Caco-2 (cell line): ENCODE data around the gene PLEKHD1. TPM values are rescaled to one million over a fixed set of nuclear protein-coding genes. Genes with fewer than 3 reads are reported as not detected.

Experiments used
- BruUV-seq: library from RNA; stranded (reverse); fragments of 400-500 nt; replicated peaks from 2 replicates; lab custom pipeline; 2021; lab: Mats Ljungman, UMichigan
- CTCF ChIA-PET: fragments of 300-600 bp; sonication (Branson Sonifier 250); formaldehyde crosslinking; loops from one replicate; lab custom pipeline; 2022; ENCODE audit warnings: antibody characterized with exemption; lab: Charles Lee
- POLR2A ChIA-PET: fragments of 300-600 bp; sonication (Branson Sonifier 250); formaldehyde crosslinking; loops from one replicate; lab custom pipeline; 2022; ENCODE audit warnings: antibody characterized with exemption; lab: Charles Lee
- DNase-seq, 2 experiments: peaks; one replicate each; pipeline versions ENCODE4 v3.0.0 to v3.0.0-alpha.2; 2020 to 2022
- H3K27me3 ChIP-seq: replicated peaks from 2 replicates; pipeline ENCODE4 v1.6.0; 2011; ENCODE audit warnings: low read length; ENCODE audit not compliant: control insufficient read depth, insufficient read depth
- H3K36me3 ChIP-seq: 2 replicates; pipeline ENCODE4 v1.5.1; 2011; ENCODE audit warnings: low read length; ENCODE audit not compliant: control insufficient read depth, insufficient read depth
- H3K4me1 ChIP-seq: fragments of 250-450 bp; sonication (Bioruptor Pico); 2 replicates; pipeline ENCODE4 v1.5.1; 2020; ENCODE audit warnings: mild to moderate bottlenecking
- H3K4me3 ChIP-seq: 2 replicates; pipeline ENCODE4 v1.5.1; 2011; ENCODE audit warnings: low read depth, mild to moderate bottlenecking, control low read depth, low read length
- H3K9me3 ChIP-seq: fragments of 250-450 bp; sonication (Bioruptor Pico); 2 replicates; pipeline ENCODE4 v1.5.1; 2020; ENCODE audit warnings: mild to moderate bottlenecking, moderate library complexity
- H3K27ac Mint-ChIP-seq: one replicate; pipeline ENCODE4 v1.8.0; 2022; ENCODE audit warnings: mixed read lengths; ENCODE audit not compliant: unreplicated experiment
- H3K27me3 Mint-ChIP-seq: one replicate; pipeline ENCODE4 v1.8.0; 2022; ENCODE audit warnings: mixed read lengths; ENCODE audit not compliant: insufficient read depth, unreplicated experiment
- H3K36me3 Mint-ChIP-seq: one replicate; pipeline ENCODE4 v1.8.0; 2022; ENCODE audit warnings: mild to moderate bottlenecking, mixed read lengths; ENCODE audit not compliant: insufficient read depth, unreplicated experiment
- H3K4me1 Mint-ChIP-seq: one replicate; pipeline ENCODE4 v1.8.0; 2022; ENCODE audit warnings: low read depth, mixed read lengths; ENCODE audit not compliant: unreplicated experiment
- H3K4me3 Mint-ChIP-seq: one replicate; pipeline ENCODE4 v1.8.0; 2022; ENCODE audit warnings: mild to moderate bottlenecking, moderate library complexity, mixed read lengths; ENCODE audit not compliant: unreplicated experiment
- H3K9me3 Mint-ChIP-seq: one replicate; pipeline ENCODE4 v1.8.0; 2022; ENCODE audit warnings: mixed read lengths; ENCODE audit not compliant: unreplicated experiment
- intact Hi-C: fragments of 100-400 bp; cut with micrococcal nuclease; formaldehyde crosslinking; loops from one replicate; pipeline ENCODE4 v1.10.0; 2022; ENCODE audit not compliant: unreplicated experiment
- total RNA-seq: library from RNA; stranded (reverse); gene quantifications from 2 replicates; pipeline ENCODE4 v1.2.3, GENCODE V29; 2022
- TF ChIP-seq, protein P1 (sequence below), 2 experiments: fragments of 200-600 bp in 1 of 2; IDR thresholded peaks; 1 replicate in 1 of 2; 2 replicates in 1 of 2; pipeline versions ENCODE4 v1.5.1 to v1.8.0; 2011 to 2022; ENCODE audit warnings: antibody characterized with exemption in 1 of 2, control low read depth in 1 of 2, inconsistent platforms in 1 of 2, low read depth in 1 of 2, low read length in 1 of 2, mild to moderate bottlenecking in 1 of 2, moderate library complexity in 1 of 2; ENCODE audit not compliant: insufficient read depth in 1 of 2, severe bottlenecking in 1 of 2, unreplicated experiment in 1 of 2

PLEKHD1 gene
- total RNA-seq, 1 experiment from 2014 or later, result 0.50 TPM

GRCh38 chr14:69443296-69443805 lies 41.2 kb upstream of the PLEKHD1 start:
- DNase-seq, result no peak
- H3K4me1 Mint-ChIP-seq, result no peaks in the 10 kb centered on the region
- Histone ChIP-seq H3K4me3 (no peak overlapping the region), H3K27me3 (no peaks in the 10 kb centered on the region), H3K4me1 (no peaks in the 10 kb centered on the region), H3K36me3 (no peaks in the 10 kb centered on the region), H3K9me3 (no peaks in the 10 kb centered on the region)
- BruUV-seq, result no TSS peak
- no peak overlapping the region for H3K4me3 Mint-ChIP-seq
- ChIA-PET CTCF (no interaction called here), POLR2A (no interaction called here)
- TF ChIP-seq, protein P1, sequence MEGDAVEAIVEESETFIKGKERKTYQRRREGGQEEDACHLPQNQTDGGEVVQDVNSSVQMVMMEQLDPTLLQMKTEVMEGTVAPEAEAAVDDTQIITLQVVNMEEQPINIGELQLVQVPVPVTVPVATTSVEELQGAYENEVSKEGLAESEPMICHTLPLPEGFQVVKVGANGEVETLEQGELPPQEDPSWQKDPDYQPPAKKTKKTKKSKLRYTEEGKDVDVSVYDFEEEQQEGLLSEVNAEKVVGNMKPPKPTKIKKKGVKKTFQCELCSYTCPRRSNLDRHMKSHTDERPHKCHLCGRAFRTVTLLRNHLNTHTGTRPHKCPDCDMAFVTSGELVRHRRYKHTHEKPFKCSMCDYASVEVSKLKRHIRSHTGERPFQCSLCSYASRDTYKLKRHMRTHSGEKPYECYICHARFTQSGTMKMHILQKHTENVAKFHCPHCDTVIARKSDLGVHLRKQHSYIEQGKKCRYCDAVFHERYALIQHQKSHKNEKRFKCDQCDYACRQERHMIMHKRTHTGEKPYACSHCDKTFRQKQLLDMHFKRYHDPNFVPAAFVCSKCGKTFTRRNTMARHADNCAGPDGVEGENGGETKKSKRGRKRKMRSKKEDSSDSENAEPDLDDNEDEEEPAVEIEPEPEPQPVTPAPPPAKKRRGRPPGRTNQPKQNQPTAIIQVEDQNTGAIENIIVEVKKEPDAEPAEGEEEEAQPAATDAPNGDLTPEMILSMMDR (IDR thresholded peaks at IDR 0.05; ENCODE audit: insufficient read depth in 1 of 2, low read depth in 1 of 2, low read length in 1 of 2, severe bottlenecking in 1 of 2, unreplicated experiment in 1 of 2), result no peak
- no peaks in the 10 kb centered on the region for H3K9me3 Mint-ChIP-seq
- H3K27ac Mint-ChIP-seq, result no peak overlapping the region
- no peaks in the 10 kb centered on the region for H3K27me3 Mint-ChIP-seq
- peaks cover 23% of the 10 kb centered on the region for H3K36me3 Mint-ChIP-seq
- intact Hi-C loops, result no loop called here

- Mint-ChIP-seq H3K36me3 (peaks cover 15% of the 10 kb centered on the region), H3K4me1 (peaks cover 15% of the 10 kb centered on the region), H3K9me3 (no peaks in the 10 kb centered on the region), H3K27ac (no peak overlapping the region), H3K4me3 (no peak overlapping the region), H3K27me3 (no peaks in the 10 kb centered on the region)
- intact Hi-C loops, result no loop called here
- H3K9me3 ChIP-seq, result no peaks in the 10 kb centered on the region
- ChIA-PET CTCF (no interaction called here), POLR2A (no interaction called here)
- no peak for DNase-seq
- H3K4me1 ChIP-seq, result no peaks in the 10 kb centered on the region
- H3K27me3 ChIP-seq, result no peaks in the 10 kb centered on the region
- TF ChIP-seq, protein P1 (IDR thresholded peaks at IDR 0.05; ENCODE audit: insufficient read depth in 1 of 2, low read depth in 1 of 2, low read length in 1 of 2, severe bottlenecking in 1 of 2, unreplicated experiment in 1 of 2), result no peak
- no peaks in the 10 kb centered on the region; the same call in none of the 2 replicates for H3K36me3 ChIP-seq
- no peak overlapping the region for H3K4me3 ChIP-seq
- BruUV-seq, result no TSS peak
These were observed 35.3 kb upstream of the PLEKHD1 start for GRCh38 chr14:69449216-69449615.

DNA sequence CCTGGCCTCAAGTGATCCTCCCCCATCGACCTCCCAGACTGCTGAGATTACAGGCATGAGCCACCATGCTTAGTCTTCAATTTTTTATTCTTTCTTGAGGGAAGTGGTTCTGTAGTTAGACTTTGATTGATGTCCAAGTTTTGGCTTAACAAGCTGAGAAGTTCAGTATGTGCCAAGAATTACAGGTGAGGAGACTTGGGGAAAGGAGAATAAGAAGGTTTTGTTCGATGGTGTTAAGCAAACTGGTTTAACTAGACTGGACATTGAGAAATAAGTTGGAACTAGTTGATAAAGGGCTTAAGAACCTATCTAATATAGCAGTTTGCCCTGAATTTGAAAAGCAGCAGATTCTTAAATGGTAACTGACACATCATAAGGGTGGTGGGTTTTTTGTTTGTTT lies 32.6 kb upstream of the PLEKHD1 start:
- H3K36me3 Mint-ChIP-seq, result peaks cover 18% of the 10 kb centered on the region
- H3K27me3 Mint-ChIP-seq, result no peaks in the 10 kb centered on the region
- TF ChIP-seq, protein P1 (IDR thresholded peaks at IDR 0.05; ENCODE audit: insufficient read depth in 1 of 2, low read depth in 1 of 2, low read length in 1 of 2, severe bottlenecking in 1 of 2, unreplicated experiment in 1 of 2), result no peak
- Histone ChIP-seq H3K36me3 (peaks cover 2% of the 10 kb centered on the region), H3K27me3 (no peaks in the 10 kb centered on the region), H3K9me3 (no peaks in the 10 kb centered on the region), H3K4me1 (no peaks in the 10 kb centered on the region), H3K4me3 (no peak overlapping the region)
- peaks cover 15% of the 10 kb centered on the region for H3K4me1 Mint-ChIP-seq
- ChIA-PET CTCF (no interaction called here), POLR2A (no interaction called here)
- BruUV-seq, result no TSS peak
- no peak overlapping the region for H3K4me3 Mint-ChIP-seq
- H3K27ac Mint-ChIP-seq, result peak overlapping the region; percentile 21
- intact Hi-C loops, result no loop called here
- H3K9me3 Mint-ChIP-seq, result no peaks in the 10 kb centered on the region
- no peak for DNase-seq
